Lung (tissue), 13 donors: ENCODE measurements around the gene PIGH. TPM values are rescaled to one million over a fixed set of nuclear protein-coding genes. Genes with fewer than 3 reads are reported as not detected.
"Not testable (repeated sequence)": the region's sequence is repeated elsewhere in the genome, so short reads cannot be mapped to it uniquely, and the experiment has no call there.

Experiments used
- ATAC-seq: fragments of 200-7000 bp; cut with Tn5 transposase; one replicate; pipeline ENCODE4 v1.9.1; 2020; ENCODE audit warnings: moderate number of reproducible peaks; ENCODE audit not compliant: insufficient read depth, low FRiP score
- DNase-seq, 3 donors: peaks; one replicate each; pipeline ENCODE4 v3.0.0-alpha.2; 2013 to 2017
- H3K27ac ChIP-seq, 2 donors: one replicate each; pipeline ENCODE4 v1.5.1; 2013; ENCODE audit warnings: mild to moderate bottlenecking in 2 of 2, moderate library complexity in 2 of 2, control low read depth in 1 of 2, inconsistent platforms in 1 of 2, low read depth in 1 of 2, low read length in 1 of 2
- H3K27me3 ChIP-seq, 3 donors: one replicate each; pipeline ENCODE4 v1.5.1; 2013; ENCODE audit warnings: low read length in 2 of 3; ENCODE audit not compliant: control insufficient read depth in 3 of 3, insufficient read depth in 3 of 3
- H3K36me3 ChIP-seq, 4 donors: one replicate each; pipeline ENCODE4 v1.5.1; 2013; ENCODE audit warnings: low read length in 4 of 4, mild to moderate bottlenecking in 1 of 4, moderate library complexity in 1 of 4; ENCODE audit not compliant: control insufficient read depth in 4 of 4, insufficient read depth in 4 of 4
- H3K4me1 ChIP-seq, 5 donors: one replicate each; pipeline ENCODE4 v1.5.1; 2013; ENCODE audit warnings: low read length in 5 of 5, mild to moderate bottlenecking in 2 of 5, moderate library complexity in 1 of 5; ENCODE audit not compliant: control insufficient read depth in 5 of 5, insufficient read depth in 5 of 5
- H3K4me3 ChIP-seq: one replicate; pipeline ENCODE4 v1.5.1; 2013; ENCODE audit warnings: mild to moderate bottlenecking, control low read depth, moderate library complexity
- H3K9ac ChIP-seq, 2 donors: one replicate each; pipeline ENCODE4 v1.5.1; 2013; ENCODE audit warnings: low read length in 2 of 2, control low read depth in 1 of 2; ENCODE audit not compliant: insufficient read depth in 1 of 2
- H3K9me3 ChIP-seq, 4 donors: one replicate each; pipeline ENCODE4 v1.5.1; 2013; ENCODE audit warnings: low read length in 3 of 4, mild to moderate bottlenecking in 1 of 4, moderate library complexity in 1 of 4; ENCODE audit not compliant: control insufficient read depth in 4 of 4, insufficient read depth in 3 of 4
- CTCF ChIP-seq: IDR thresholded peaks from 2 replicates; pipeline ENCODE4 v1.5.1; 2012; ENCODE audit warnings: mild to moderate bottlenecking; ENCODE audit errors: control extremely low read depth, extremely low read depth
- WGBS, 2 donors: extraction: QIAGEN DNeasy Blood & Tissue Kit; methylation state at CpG; one replicate each; pipeline ENCODE4 v1.1.7; 2013; 5-methylcytosine and 5-hydroxymethylcytosine counted together
- polyA plus RNA-seq, 2 donors: library from polyadenylated mRNA; stranded (reverse); fragments of 200-250 nt; gene quantifications; one replicate each; pipeline ENCODE4 v1.2.1, GENCODE V29; 2013
- small RNA-seq: library from RNA; depleted of rRNA; stranded (forward); fragments of <200 nt; gene quantifications from one replicate; pipeline ENCODE3, GENCODE V24; 2014; ENCODE audit warnings: low replicate concordance
- total RNA-seq, 2 donors: library from RNA; depleted of rRNA in 1 of 2; stranded (reverse); fragments of >200 nt in 1 of 2; gene quantifications; one replicate each; pipeline ENCODE4 v1.2.1, GENCODE V29; 2014 to 2021
- donor health status: control.
- donor health status: control.
- donor health status: Bipolar disorder and iron deficiency.
- donor health status: healthy.
- donor health status: DM: yes; HTN: yes; CAD: no.

The PIGH gene
- total and polyA plus RNA-seq, 4 donors = 20.6 to 29.5 (median 22.1) TPM

GRCh38 chr14:67544590-67544989, 55.5 kb downstream of the PIGH start:
- Histone ChIP-seq H3K4me3 (no peak overlapping the region), H3K27me3 (peaks cover 4 to 14% (median 8%) of the 10 kb centered on the region in 3 donors), H3K9me3 (peaks cover 0 to 2% (median 0%) of the 10 kb centered on the region in 4 donors), H3K36me3 (no peaks in the 10 kb centered on the region), H3K9ac (no peak overlapping the region), H3K4me1 (peaks cover 0 to 4% (median 0%) of the 10 kb centered on the region in 5 donors), H3K27ac (no peak overlapping the region)
- 95% methylated on average over 1 of the region's 1 CpG for WGBS, 2 donors
- DNase-seq (no peak), ATAC-seq (no peak)
- TF ChIP-seq CTCF = no peak

DNA sequence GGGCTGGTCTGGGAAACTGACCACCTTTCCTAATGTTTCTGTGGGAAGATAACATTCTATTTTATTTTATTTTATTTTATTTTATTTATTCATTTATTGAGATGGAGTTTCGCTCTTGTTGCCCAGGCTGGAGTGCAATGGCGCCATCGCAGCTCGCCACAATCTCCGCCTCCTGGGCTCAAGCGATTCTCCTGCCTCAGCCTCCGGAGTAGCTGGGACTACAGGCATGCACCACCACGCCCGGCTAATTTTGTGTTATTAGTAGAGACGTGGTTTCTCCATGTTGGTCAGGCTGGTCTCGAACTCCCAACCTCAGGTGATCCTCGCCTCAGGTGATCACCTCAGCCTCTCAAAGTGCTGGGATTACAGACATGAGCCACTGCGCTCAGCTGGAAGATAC, 57.4 kb downstream of the PIGH start:
- WGBS, 2 donors = 93% methylated on average over 13 of the region's 13 CpGs
- not testable (repeated sequence) for DNase-seq

GRCh38 chr14:67541448-67542387, 58.4 kb downstream of the PIGH start:
- Histone ChIP-seq H3K4me3 (no peak overlapping the region), H3K27ac (no peak overlapping the region), H3K9ac (no peak overlapping the region), H3K9me3 (peaks cover 0 to 2% (median 0%) of the 10 kb centered on the region in 4 donors), H3K27me3 (peaks cover 4 to 14% (median 10%) of the 10 kb centered on the region in 3 donors), H3K36me3 (no peaks in the 10 kb centered on the region), H3K4me1 (peaks cover 0 to 4% (median 0%) of the 10 kb centered on the region in 5 donors)
- ATAC-seq (no peak), DNase-seq (no peak)
- WGBS, 2 donors = 40 to 60% methylated on average over 24 of the region's 24 CpGs
- TF ChIP-seq CTCF = no peak

More for the DNA sequence above, 57.4 kb downstream of the PIGH start:
- not testable (repeated sequence) for H3K36me3 ChIP-seq, H3K27ac ChIP-seq, ATAC-seq, H3K9me3 ChIP-seq, H3K4me3 ChIP-seq, H3K4me1 ChIP-seq, H3K9ac ChIP-seq
- peaks cover 4 to 14% (median 10%) of the 10 kb centered on the region in 3 donors for H3K27me3 ChIP-seq

Small RNA genes within 50 kb of the gene (small RNA-seq; reads per million reads assigned to genes)
- gene AL132640.3 = not detected
- not detected for gene RF00019

Other genes starting within 250 kb of the PIGH start
- gene ATP6V1D, start 240.5 kb downstream of the PIGH start, total RNA-seq = 100 to 1,000 TPM in 1 of 2 donors, 10 to 100 TPM in 1; 58.2 to 134 TPM
- 10 to 100 TPM; 49.6 to 62.3 TPM for gene ATP6V1D, start 240.5 kb downstream of the PIGH start, polyA plus RNA-seq
- 10 to 100 TPM; 44.3 to 72.7 TPM for gene EIF2S1, start 239.9 kb downstream of the PIGH start, total RNA-seq
- 100 to 1,000 TPM in 1 of 2 donors, 10 to 100 TPM in 1; 22.5 to 109 TPM for gene EIF2S1, start 239.9 kb downstream of the PIGH start, polyA plus RNA-seq
- gene PLEK2, start 188.1 kb downstream of the PIGH start, total RNA-seq = 1 to 10 TPM; 2.8 to 4.9 TPM
- gene PLEK2, start 188.1 kb downstream of the PIGH start, polyA plus RNA-seq = 1 to 10 TPM; 3.6 to 4.2 TPM
- 1 to 10 TPM; 1.5 to 4.5 TPM for gene TMEM229B, start 111.5 kb downstream of the PIGH start, total RNA-seq
- gene TMEM229B, start 111.5 kb downstream of the PIGH start, polyA plus RNA-seq = 1 to 10 TPM; 1.5 to 3.5 TPM
- gene PLEKHH1, start 67.0 kb downstream of the PIGH start, total RNA-seq = 1 to 10 TPM; 2.9 to 9.3 TPM
- gene PLEKHH1, start 67.0 kb downstream of the PIGH start, polyA plus RNA-seq = 1 to 10 TPM in 1 of 2 donors, under 1 TPM in 1; 0.80 to 2.9 TPM
- gene ARG2, start 19.7 kb upstream of the PIGH start, total RNA-seq = 1 to 10 TPM; 1.1 to 5.9 TPM
- 1 to 10 TPM; 4.5 to 5.5 TPM for gene ARG2, start 19.7 kb upstream of the PIGH start, polyA plus RNA-seq
- 100 to 1,000 TPM in 1 of 2 donors, 10 to 100 TPM in 1; 43.9 to 105 TPM for gene VTI1B, start 74.4 kb upstream of the PIGH start, total RNA-seq
- 10 to 100 TPM; 48.4 to 86.6 TPM for gene VTI1B, start 74.4 kb upstream of the PIGH start, polyA plus RNA-seq
- 10 to 100 TPM; 73.7 to 80.3 TPM for gene RDH11, start 95.5 kb upstream of the PIGH start, total RNA-seq
- 10 to 100 TPM; 42.0 to 60.3 TPM for gene RDH11, start 95.5 kb upstream of the PIGH start, polyA plus RNA-seq
- under 1 TPM in 1 of 2 donors, not detected in 1; 0.25 TPM for gene RDH12, start 101.6 kb upstream of the PIGH start, total RNA-seq
- gene RDH12, start 101.6 kb upstream of the PIGH start, polyA plus RNA-seq = under 1 TPM; 0.06 to 0.22 TPM
- 10 to 100 TPM; 35.0 to 50.6 TPM for gene ZFYVE26, start 216.3 kb upstream of the PIGH start, total RNA-seq
- 1 to 10 TPM; 6.8 to 9.0 TPM for gene ZFYVE26, start 216.3 kb upstream of the PIGH start, polyA plus RNA-seq
- 10 to 100 TPM; 16.6 to 95.0 TPM for gene RAD51B, start 219.5 kb upstream of the PIGH start, total RNA-seq
- 1 to 10 TPM; 2.5 to 2.7 TPM for gene RAD51B, start 219.5 kb upstream of the PIGH start, polyA plus RNA-seq